Measurements from ENCODE around the gene KRTAP5-8.

DNA sequence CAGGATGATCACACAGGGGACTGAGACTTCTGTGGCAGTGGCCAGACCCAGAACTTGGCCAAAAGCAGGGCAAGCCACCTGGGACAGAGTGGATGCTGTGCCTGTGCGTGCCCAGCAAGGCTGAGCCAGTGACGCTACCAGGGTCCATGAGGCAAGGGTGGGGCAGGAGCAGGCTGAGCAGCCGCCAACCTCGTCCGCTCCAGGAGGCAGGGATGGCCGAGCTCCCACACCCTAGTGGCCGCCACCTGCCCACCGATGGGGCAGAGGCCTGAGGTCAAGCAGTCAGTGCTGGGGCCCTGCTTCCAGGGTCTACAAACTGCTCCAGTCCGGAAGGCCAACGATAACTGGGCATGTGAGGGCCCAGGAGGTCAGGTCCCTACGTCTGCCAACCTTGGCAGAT is 17.7 kb downstream of the KRTAP5-8 start:
- TF ChIP-seq CTCF (IDR thresholded peaks at IDR 0.05; ENCODE audit: poor library complexity) (no peak), EZH2phosphoT487 (IDR thresholded peaks at IDR 0.05; ENCODE audit: low read depth, severe bottlenecking, unreplicated experiment) (no peak), EZH2 (IDR thresholded peaks at IDR 0.05; ENCODE audit: borderline replicate concordance) (no peak)
